HG03442 (cell line): ENCODE measurements around the gene FEV.

ENCODE experiments used
- ATAC-seq: cut with Tn5 transposase; IDR thresholded peaks from one replicate; pipeline ENCODE4 v1.9.1; 2021; ENCODE audit warnings: mild to moderate bottlenecking, moderate library complexity; ENCODE audit not compliant: unreplicated experiment

FEV gene

GRCh38 chr2:219017201-219017931 is 32.4 kb upstream of the FEV start:
- ATAC-seq = no peak

GRCh38 chr2:219016721-219017120 is 31.7 kb upstream of the FEV start:
- no peak for ATAC-seq

DNA sequence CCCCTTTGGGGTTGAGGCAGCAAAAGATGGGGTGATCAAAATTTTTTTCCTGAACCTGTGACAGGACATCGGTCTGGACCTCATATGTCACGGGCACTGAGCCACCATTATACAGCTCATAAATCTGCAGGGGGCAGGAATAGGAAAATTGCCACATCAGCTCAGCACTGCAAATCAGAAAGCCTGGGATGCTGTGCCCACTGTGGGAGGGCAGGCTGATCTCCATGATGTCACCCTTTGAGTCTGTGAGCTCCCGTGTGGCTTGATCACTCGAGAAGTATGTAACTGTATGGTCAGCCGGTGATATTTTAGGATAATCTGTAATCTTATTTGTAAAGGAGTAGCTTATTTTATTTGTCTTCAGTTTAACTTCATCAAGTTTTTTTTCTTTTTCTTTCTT is 25.9 kb upstream of the FEV start:
- ATAC-seq = no peak

DNA sequence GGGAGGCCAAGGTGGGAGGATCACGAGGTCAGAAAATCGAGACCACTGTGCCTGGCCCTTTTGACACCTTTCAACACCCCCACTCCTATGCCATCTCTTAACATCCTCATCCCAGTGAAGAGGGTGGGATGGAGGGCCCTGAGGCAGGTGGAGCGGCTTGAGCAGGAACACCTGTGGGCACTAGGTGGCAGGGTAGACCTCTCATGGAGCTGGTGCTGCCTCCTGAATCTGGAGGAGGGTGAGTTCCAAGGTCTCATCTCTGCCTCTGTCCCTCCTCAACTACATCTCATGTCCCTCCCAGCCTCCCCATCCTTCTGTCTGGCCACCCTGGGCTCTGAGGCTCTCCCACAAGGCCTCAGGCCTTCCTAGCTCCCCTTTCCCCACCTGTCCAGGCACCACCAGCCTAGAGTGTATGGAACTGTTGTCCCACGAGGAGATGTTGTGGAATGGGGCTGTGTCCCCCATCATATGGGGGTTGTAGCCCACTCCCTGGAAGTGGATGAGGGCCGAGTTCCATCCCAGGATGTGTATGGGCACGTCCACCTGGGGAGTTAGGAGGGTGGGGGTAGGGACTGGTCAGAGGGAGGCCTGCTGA is 25.3 kb upstream of the FEV start:
- no peak for ATAC-seq

GRCh38 chr2:219009294-219009693 is 24.3 kb upstream of the FEV start:
- ATAC-seq = no peak

GRCh38 chr2:219003979-219004378 is 19.0 kb upstream of the FEV start:
- ATAC-seq = no peak

GRCh38 chr2:219003267-219003634 is 18.3 kb upstream of the FEV start:
- no peak for ATAC-seq

GRCh38 chr2:219002395-219003266 is 17.6 kb upstream of the FEV start:
- ATAC-seq = peak; percentile 28

DNA sequence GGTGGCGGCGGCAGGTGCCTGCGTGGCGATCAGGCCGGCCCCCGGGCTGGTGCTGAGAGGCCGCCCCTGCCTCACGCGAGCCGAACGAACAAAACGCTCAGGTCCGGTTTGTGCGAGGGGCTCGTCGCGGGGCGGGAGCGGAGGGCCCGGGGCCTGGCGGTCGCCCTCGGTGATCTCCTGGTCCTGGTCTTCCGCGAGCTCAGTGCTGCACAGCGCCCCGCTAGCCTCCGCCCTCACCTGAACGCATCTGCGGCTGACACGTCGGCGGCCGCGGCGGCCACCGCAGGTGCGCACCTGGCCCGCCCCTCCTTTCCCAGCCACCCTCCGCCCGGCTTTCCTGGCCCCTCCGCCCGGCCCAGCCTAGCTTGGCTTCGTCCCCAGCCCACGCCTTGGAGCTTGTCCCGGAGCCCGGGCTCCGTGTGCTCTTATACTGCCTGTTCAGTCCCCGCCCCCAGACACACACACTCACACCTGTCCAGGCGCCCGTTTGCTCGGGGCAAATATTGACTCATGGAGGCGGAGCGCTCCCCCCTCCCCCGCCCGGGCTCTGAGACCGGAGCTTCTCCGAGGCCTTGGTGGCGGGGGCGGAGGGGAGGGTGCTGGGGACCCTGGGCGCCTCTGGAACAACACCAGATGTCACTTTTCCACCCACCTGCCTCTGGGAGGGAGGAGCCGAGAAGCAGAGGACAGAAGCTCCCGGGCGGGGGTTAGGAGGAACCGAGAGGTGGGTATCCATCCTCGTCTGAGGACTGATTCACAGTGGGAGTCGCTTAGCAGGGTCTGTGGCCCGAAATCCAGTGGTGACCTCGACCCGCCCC is 16.8 kb upstream of the FEV start:
- ATAC-seq = no peak

DNA sequence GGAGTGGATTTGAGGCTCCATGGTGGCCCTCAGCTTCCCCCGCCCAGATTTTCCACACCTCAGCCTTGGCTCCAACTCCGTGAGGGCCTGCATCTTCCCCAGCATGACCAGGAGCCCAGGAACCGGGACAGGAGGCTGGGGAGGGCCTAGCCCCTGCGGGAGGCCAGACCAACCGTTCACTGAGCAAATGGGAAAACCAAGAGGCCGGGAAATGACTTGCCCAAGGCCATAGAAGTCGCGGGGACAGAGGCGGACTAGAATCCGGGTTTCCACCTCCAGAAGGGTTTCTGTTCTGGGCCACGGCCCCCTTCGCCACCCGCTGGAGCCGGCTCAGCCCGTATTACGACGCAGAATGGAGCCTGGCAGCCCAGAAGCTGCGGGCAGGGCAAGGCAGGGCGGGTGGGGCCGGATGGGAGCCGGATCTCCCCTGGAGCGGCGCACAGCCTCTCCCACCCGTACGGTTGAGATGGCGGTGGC is 16.2 kb upstream of the FEV start:
- ATAC-seq = no peak

DNA sequence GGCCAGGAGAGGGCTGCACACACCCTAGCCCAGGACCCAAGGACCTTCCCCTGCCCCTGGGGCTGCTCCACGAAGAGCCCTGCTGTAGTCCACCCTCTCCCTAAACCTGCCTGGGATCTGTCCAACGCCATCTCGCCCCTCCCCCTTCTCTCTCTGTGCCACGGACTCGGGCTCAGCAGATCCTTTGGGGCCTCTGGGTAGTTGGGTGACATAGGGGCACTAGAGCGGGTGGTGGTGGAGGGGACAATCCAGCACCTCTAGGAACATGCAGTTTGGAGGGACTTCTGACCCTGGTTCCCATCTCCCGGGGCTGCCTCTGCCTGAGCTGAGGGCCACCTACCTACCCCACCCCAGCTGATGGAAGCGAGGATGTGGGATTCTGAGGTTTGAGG is 15.6 kb upstream of the FEV start:
- no peak for ATAC-seq

DNA sequence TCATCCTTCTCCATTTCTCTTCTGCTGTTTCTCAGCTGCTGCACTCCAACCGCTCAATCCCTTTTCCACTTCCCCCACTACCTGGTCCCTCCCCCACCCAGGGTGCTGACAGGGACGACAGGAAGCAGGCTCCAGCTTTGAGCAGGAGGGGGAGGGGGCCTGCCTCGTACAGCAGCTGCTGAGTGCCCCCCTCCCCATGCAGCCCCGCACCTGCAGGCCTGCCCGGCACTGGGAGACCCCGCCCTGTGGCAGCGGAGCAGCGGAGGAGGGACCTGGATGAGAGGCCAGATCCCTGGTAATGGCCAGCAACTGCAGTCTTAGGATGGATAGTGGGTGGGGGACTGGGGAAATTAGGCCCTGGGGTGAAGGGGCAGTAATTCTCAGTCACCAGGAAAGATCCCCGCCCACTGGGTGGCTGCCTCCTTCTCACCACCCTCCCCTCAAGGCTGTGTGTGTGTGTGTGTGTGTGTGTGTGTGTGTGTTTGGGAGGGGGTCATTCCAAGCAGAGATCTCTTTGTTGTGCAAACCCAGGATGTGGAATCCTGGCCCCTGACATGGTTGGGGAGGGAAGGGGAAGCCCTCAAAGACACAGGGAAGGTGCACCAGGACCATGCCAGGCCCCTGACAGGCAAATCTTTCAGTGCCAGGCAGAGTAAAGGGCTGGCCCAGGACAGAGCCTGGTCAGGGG is 15.0 kb upstream of the FEV start:
- ATAC-seq = no peak

GRCh38 chr2:218999021-218999880 is 14.3 kb upstream of the FEV start:
- no peak for ATAC-seq

- ATAC-seq = no peak
Observed at GRCh38 chr2:218998414-218999002, 13.5 kb upstream of the FEV start.

DNA sequence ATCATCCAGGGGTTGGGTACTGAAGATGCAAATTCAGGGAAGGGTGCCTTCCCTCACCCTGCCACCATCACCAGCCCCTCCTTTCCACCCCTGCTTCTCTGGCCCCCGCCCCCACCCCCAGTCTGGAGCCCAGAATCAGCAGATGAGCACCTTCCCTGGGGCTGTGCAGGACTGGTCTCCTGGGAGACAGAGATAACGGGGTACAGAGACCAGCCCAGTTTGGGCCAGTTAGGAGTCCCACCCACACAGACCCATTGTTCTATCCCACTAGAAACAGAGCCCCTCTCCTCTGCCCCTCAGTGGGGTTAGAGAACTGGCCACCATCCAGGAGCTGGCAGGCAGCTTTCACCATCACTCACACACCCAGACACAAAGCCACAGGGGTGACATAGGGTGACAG is 12.7 kb upstream of the FEV start:
- no peak for ATAC-seq

DNA sequence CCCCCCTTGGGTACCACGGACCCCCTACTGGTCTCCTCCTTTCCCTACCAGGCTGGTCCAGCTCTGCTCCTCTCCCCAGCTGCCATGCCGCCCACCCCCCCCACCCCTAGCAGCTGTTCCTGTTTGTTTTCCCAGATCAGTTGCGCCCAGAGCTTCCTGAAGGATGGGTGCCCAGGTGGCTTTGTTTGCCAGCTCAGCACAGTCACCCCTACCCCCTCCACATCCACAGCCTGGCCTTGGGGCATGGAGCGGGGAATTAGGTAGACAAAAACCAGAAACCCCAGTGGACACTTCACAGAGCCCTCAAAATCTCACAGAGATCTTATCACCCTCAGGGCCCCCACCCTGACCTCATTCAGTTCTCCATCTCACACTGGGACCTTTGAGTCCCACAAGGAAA is 12.0 kb upstream of the FEV start:
- no peak for ATAC-seq

GRCh38 chr2:218995972-218996711 is 11.2 kb upstream of the FEV start:
- ATAC-seq = no peak

- ATAC-seq = no peak
Observed at GRCh38 chr2:218995561-218995960, 10.6 kb upstream of the FEV start.
